Astrocyte of the spinal cord (primary cell): ENCODE measurements around the gene CLCA2.
A peak's percentile ranks its signal among the peaks of the same experiment; 100 is the strongest.

Experiments
- DNase-seq: peaks from one replicate; pipeline ENCODE4 v3.0.0; 2011; ENCODE audit warnings: low read depth, low spot score
- H3K4me3 ChIP-seq: 2 replicates; pipeline ENCODE4 v1.5.1; 2011; ENCODE audit warnings: low read depth, mild to moderate bottlenecking, low read length, moderate library complexity
- CTCF ChIP-seq: IDR thresholded peaks from 2 replicates; pipeline ENCODE4 v1.5.1; 2012; ENCODE audit warnings: low read depth, mild to moderate bottlenecking, low read length, inconsistent platforms
- in situ Hi-C: cut with HindIII; loops from 2 replicates; pipeline ENCODE4 v1.10.0; 2017; ENCODE audit warnings: low sequenced_read_pairs

The CLCA2 gene

GRCh38 chr1:86503406-86504136, 79.6 kb downstream of the CLCA2 start:
- no peak for DNase-seq
- in situ Hi-C loops = no loop called here
- no peak for TF ChIP-seq CTCF
- no peak overlapping the region for H3K4me3 ChIP-seq

- TF ChIP-seq CTCF = no peak
- in situ Hi-C loops = no loop called here
- no peak overlapping the region for H3K4me3 ChIP-seq
- DNase-seq = peak; percentile 29
Observed at GRCh38 chr1:86504137-86504479, 80.1 kb downstream of the CLCA2 start.

- TF ChIP-seq CTCF = no peak
- DNase-seq = no peak
- in situ Hi-C loops = no loop called here
- no peak overlapping the region for H3K4me3 ChIP-seq
Observed at GRCh38 chr1:86504895-86505563, 81.1 kb downstream of the CLCA2 start.

GRCh38 chr1:86505564-86505902, 81.6 kb downstream of the CLCA2 start:
- H3K4me3 ChIP-seq = no peak overlapping the region
- DNase-seq = no peak
- in situ Hi-C loops = no loop called here
- no peak for TF ChIP-seq CTCF
